ENCODE measurements around the gene XYLT2.

The XYLT2 gene

DNA sequence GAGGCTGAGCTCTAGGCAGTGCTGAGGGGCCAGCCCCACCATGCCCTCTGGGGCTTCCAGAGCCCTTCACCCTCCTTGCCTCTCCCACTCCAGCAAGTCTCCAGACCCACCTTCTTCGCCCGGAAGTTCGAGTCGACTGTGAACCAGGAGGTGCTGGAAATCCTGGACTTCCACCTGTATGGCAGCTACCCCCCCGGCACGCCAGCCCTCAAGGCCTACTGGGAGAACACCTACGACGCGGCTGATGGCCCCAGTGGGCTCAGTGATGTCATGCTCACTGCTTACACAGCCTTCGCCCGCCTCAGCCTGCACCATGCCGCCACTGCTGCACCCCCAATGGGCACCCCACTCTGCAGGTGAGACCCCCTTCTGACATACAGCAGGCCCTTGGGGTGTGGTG lies 10.5 kb downstream of the XYLT2 start:
- ChIA-PET CTCF (interaction anchor here (2.7 kb wide), 1 partner anchor 40 kb away, joined by 11 read pairs; the partner anchor contains the start of gene LRRC59), POLR2A (interaction anchor here (0.8 kb wide), 1 partner anchor 27 kb away, joined by 4 read pairs; no protein-coding TSS in a partner anchor)
- no peak for DNase-seq (ENCODE audit: extremely low spot score)
- TF ChIP-seq, protein P1, sequence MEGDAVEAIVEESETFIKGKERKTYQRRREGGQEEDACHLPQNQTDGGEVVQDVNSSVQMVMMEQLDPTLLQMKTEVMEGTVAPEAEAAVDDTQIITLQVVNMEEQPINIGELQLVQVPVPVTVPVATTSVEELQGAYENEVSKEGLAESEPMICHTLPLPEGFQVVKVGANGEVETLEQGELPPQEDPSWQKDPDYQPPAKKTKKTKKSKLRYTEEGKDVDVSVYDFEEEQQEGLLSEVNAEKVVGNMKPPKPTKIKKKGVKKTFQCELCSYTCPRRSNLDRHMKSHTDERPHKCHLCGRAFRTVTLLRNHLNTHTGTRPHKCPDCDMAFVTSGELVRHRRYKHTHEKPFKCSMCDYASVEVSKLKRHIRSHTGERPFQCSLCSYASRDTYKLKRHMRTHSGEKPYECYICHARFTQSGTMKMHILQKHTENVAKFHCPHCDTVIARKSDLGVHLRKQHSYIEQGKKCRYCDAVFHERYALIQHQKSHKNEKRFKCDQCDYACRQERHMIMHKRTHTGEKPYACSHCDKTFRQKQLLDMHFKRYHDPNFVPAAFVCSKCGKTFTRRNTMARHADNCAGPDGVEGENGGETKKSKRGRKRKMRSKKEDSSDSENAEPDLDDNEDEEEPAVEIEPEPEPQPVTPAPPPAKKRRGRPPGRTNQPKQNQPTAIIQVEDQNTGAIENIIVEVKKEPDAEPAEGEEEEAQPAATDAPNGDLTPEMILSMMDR (IDR thresholded peaks at IDR 0.05; ENCODE audit: control extremely low read depth, extremely low read depth, low read depth, missing control alignments) = no peak

DNA sequence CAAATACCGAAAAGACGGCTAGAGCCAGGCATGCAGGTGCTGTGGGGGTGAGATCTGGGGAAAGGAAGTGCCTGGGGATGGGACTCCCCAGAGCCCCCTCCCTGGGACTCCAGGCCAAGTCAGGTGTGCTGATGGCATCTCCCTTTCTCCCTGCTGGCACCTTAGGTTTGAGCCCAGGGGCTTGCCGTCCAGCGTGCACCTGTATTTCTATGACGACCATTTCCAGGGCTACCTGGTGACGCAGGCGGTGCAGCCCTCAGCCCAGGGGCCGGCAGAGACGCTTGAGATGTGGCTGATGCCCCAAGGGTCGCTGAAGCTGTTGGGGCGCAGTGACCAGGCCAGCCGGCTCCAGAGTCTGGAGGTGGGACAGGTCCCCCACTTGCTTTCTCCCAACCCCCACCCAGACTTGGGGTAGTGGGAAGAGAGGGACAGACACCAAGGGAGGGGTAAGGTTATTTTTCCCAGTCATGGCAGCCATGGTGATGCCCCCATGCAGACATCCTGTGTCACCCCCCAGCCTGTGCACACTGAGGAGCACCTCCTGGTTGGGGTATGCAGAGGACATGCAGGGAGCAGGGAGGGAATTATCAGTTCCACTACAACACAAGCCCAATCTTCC lies 11.1 kb downstream of the XYLT2 start:
- POLR2A ChIA-PET = interaction anchor here (0.8 kb wide), 1 partner anchor 26 kb away, joined by 4 read pairs; no protein-coding TSS in a partner anchor
- no peak for DNase-seq (ENCODE audit: extremely low spot score)
- CTCF ChIA-PET = no interaction called here
- TF ChIP-seq, protein P1 (IDR thresholded peaks at IDR 0.05; ENCODE audit: control extremely low read depth, extremely low read depth, low read depth, missing control alignments) = no peak

DNA sequence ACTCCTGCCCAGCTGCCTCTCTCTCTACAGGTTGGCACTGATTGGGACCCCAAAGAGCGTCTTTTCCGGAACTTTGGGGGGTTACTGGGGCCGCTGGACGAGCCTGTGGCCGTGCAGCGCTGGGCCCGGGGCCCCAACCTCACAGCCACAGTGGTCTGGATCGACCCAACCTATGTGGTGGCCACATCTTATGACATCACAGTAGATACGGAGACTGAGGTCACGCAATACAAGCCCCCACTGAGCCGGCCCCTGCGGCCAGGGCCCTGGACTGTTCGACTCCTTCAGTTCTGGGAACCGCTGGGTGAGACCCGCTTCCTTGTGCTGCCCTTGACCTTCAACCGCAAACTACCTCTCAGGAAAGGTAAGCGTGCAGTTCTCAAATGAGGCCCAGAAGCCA lies 12.3 kb downstream of the XYLT2 start:
- TF ChIP-seq, protein P1 (IDR thresholded peaks at IDR 0.05; ENCODE audit: control extremely low read depth, extremely low read depth, low read depth, missing control alignments) = no peak
- no peak for DNase-seq (ENCODE audit: extremely low spot score)
- CTCF ChIA-PET = interaction anchor here (1.3 to 5.6 kb wide), 4 partner anchors 12 to 158 kb away, joined by 3 to 66 read pairs (median 6); partner anchors contain the start of genes EME1, LRRC59, MRPL27 and XYLT2
- POLR2A ChIA-PET = no interaction called here

DNA sequence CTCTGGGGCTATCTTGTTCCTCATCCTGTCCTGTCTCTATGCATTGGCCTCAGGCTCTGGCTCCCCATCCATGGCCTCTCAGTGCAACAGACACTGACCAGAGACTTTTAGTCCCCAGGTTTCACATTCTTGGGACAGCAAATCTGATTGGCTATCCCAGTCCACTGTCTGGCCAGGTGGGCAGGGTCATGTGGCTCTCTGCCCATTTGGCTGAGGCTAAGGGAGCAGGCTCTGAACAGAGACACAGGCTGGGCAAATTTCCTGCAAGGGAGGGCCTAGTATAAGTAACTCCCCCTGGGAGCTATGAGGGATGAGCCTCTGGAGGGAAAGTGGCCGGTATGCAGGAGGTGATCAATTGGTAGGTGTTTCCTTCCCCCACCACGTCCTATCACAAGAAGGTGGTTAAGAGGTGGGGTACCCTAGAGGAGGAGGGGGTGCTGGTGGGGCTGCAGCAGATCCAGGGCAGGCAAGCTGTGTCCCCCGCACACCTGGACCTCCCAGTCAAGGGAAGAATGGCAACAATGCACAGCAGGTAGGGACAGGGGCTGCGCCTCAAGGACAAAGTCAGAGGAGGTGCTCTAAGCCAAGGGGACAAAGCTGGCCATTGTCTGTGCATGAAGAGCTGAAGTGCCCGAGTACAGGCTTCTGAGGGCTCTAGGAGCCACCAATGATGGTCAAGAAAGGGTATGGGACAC lies 13.2 kb downstream of the XYLT2 start:
- TF ChIP-seq, protein P1 (IDR thresholded peaks at IDR 0.05; ENCODE audit: control extremely low read depth, extremely low read depth, low read depth, missing control alignments) = no peak
- ChIA-PET POLR2A (no interaction called here), CTCF (interaction anchor here (1.0 to 5.6 kb wide), 7 partner anchors 13 to 88 kb away, joined by 3 to 66 read pairs (median 4); partner anchors contain the start of genes EME1, LRRC59, MRPL27 and XYLT2)
- DNase-seq (ENCODE audit: extremely low spot score) = no peak

DNA sequence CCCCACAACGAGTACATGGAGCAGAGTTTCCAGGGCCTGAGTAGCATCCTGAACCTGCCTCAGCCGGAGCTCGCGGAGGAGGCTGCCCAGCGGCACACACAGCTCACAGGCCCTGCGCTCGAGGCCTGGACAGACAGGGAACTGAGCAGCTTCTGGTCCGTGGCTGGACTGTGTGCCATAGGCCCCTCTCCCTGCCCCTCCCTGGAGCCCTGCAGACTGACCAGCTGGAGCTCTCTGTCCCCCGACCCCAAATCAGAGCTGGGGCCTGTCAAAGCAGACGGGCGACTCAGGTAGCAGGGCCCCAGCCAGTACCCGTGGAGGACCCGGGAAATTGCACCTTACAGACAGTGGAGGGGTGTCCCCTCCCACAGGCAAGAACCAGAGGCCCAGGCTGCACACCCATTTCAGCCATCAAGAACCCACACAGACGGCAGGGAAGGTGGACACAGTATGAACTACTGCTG lies 14.1 kb downstream of the XYLT2 start:
- no peak for DNase-seq (ENCODE audit: extremely low spot score)
- TF ChIP-seq, protein P1 (IDR thresholded peaks at IDR 0.05; ENCODE audit: control extremely low read depth, extremely low read depth, low read depth, missing control alignments) = no peak
- ChIA-PET POLR2A (interaction anchor here (0.6 kb wide), 2 partner anchors 17 to 573 kb away, joined by 3 to 7 read pairs; no protein-coding TSS in a partner anchor), CTCF (interaction anchor here (0.7 to 5.6 kb wide), 9 partner anchors 12 to 335 kb away, joined by 3 to 66 read pairs (median 4); partner anchors contain the start of genes EME1, LRRC59, MRPL27 and XYLT2)

DNA sequence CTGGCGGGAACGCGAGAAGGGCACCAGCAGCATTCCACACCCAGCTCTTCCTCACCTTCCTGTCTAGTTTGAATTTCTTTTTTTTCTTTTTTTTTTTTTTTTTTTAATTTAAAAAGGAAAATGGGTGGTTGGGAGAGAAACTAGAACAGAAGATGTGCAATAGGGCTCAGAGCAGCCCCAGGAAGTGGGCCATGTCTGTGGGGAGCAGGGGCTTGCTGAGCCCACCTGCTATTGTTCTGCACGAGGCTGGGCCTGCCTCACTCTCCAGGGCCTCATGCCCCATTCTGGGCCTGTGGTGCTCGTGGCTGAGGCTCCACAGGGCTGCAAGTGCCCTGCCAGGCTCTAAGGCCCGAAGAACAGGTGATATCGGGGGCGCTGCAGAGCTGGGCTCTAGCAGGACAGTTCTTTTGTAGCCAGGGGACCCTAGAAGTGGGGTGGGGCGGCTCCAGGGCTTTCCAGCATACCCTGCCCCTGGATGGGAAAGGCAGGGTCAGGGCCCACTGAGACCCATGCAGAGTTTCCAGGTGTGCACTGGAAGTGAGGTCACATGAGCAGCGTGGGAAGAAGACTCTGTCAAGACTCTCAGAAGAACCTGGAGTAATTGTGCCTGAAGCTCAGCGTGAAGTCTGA lies 14.7 kb downstream of the XYLT2 start:
- POLR2A ChIA-PET = interaction anchor here (0.6 kb wide), 2 partner anchors 16 to 573 kb away, joined by 3 to 7 read pairs; no protein-coding TSS in a partner anchor
- CTCF ChIA-PET = interaction anchor here (0.7 to 5.6 kb wide), 12 partner anchors 11 to 334 kb away, joined by 3 to 66 read pairs (median 8); partner anchors contain the start of genes EME1, LRRC59, MRPL27 and XYLT2
- DNase-seq (ENCODE audit: extremely low spot score) = no peak
- TF ChIP-seq, protein P1 (IDR thresholded peaks at IDR 0.05; ENCODE audit: control extremely low read depth, extremely low read depth, low read depth, missing control alignments) = no peak
